ENCODE results near the gene ANAPC7.

The ANAPC7 gene

GRCh38 chr12:110329710-110330109, 73.8 kb downstream of the ANAPC7 start:
- no peak for TF ChIP-seq CTCF (conservative IDR thresholded peaks at IDR 0.05; ENCODE audit: low read depth)
- ChIA-PET POLR2A (ENCODE audit: low non-redundant PET) (no interaction called here), CTCF (interaction anchor here (0.6 to 1.0 kb wide), 3 partner anchors 17 to 228 kb away, joined by 3 to 5 read pairs (median 5); no protein-coding TSS in a partner anchor)
- no peak for DNase-seq (ENCODE audit: low spot score)
- H3K27ac ChIP-seq: peak overlapping the region; percentile 52

All from RWPE1 (cell line).